Transverse colon (tissue), 4 donors: ENCODE data around the gene DHCR7. TPM values are rescaled to one million over a fixed set of nuclear protein-coding genes. Genes with fewer than 3 reads are reported as not detected.

Experiments
- DNase-seq: peaks from one replicate; pipeline ENCODE4 v3.0.0-alpha.2; 2019
- H3K27ac ChIP-seq, 4 donors: fragments of 200-600 bp; sonication (generic); 2 replicates each; pipeline ENCODE4 v1.5.1; 2016 to 2018; ENCODE audit warnings: inconsistent platforms in 4 of 4
- H3K27me3 ChIP-seq: fragments of 200-600 bp; sonication (generic); 2 replicates; pipeline ENCODE4 v1.5.1; 2017; ENCODE audit warnings: inconsistent platforms
- H3K36me3 ChIP-seq, 4 donors: fragments of 200-600 bp; sonication (generic); 2 replicates each; pipeline ENCODE4 v1.5.1; 2017 to 2019; ENCODE audit warnings: inconsistent platforms in 4 of 4
- H3K4me1 ChIP-seq, 4 donors: fragments of 200-600 bp; sonication (generic); 2 replicates each; pipeline ENCODE4 v1.5.1; 2017 to 2020; ENCODE audit warnings: inconsistent platforms in 4 of 4
- H3K4me3 ChIP-seq, 4 donors: fragments of 200-600 bp; sonication (generic); 1 replicate in 1 of 4; 2 replicates in 3 of 4; pipeline versions ENCODE4 v1.5.1 to v1.6.1; 2017 to 2019; ENCODE audit warnings: inconsistent platforms in 4 of 4
- H3K9me3 ChIP-seq, 2 donors: fragments of 200-600 bp; sonication (generic); 2 replicates each; pipeline ENCODE4 v1.5.1; 2017 to 2019; ENCODE audit warnings: inconsistent platforms in 2 of 2
- CTCF ChIP-seq, 5 experiments: fragments of 200-600 bp in 3 of 5; fragments of 450-650 bp in 2 of 5; sonication (generic) in 3 of 5; IDR thresholded peaks; 1 replicate in 2 of 5; 2 replicates in 3 of 5; pipeline ENCODE4 v1.5.1; 2016 to 2017; ENCODE audit warnings: antibody characterized with exemption in 5 of 5, inconsistent platforms in 3 of 5, mild to moderate bottlenecking in 2 of 5, moderate library complexity in 1 of 5
- EP300 ChIP-seq: sonication (generic); formaldehyde crosslinking; IDR thresholded peaks from one replicate; pipeline ENCODE4 v1.6.1; 2017; ENCODE audit warnings: antibody characterized with exemption, low read depth
- POLR2A ChIP-seq: fragments of 450-650 bp; IDR thresholded peaks from one replicate; pipeline ENCODE4 v1.6.1; 2016; ENCODE audit warnings: antibody characterized with exemption, mild to moderate bottlenecking, moderate library complexity
- POLR2AphosphoS5 ChIP-seq, 3 donors: sonication (generic); formaldehyde crosslinking; IDR thresholded peaks; one replicate each; pipeline ENCODE4 v1.6.1; 2016; ENCODE audit warnings: antibody characterized with exemption in 3 of 3
- WGBS, 2 donors: methylation state at CpG; one replicate each; pipeline ENCODE4 v1.1.5; 2018; ENCODE audit warnings: low coverage in 1 of 2; 5-methylcytosine and 5-hydroxymethylcytosine counted together
- in situ Hi-C, 4 donors: fragments of 200-750 bp; cut with MboI; loops; one replicate each; pipeline versions ENCODE4 v1.15.0 to v1.15.1; 2017; ENCODE audit warnings: low sequenced_read_pairs in 3 of 4, low pct_ligation_motif_present in 1 of 4, low pct_unique_long_range_greater_than_20kb in 1 of 4
- intact Hi-C: fragments of 100-400 bp; cut with DNase I; formaldehyde crosslinking; loops from one replicate; pipeline ENCODE4 v1.15.1; 2023; ENCODE audit warnings: low total_unique reads
- small RNA-seq, 4 donors: library from RNA; depleted of rRNA; stranded (forward); fragments of <200 nt; gene quantifications; one replicate each; pipeline ENCODE3, GENCODE V24; 2016
- total RNA-seq, 4 donors: library from RNA; depleted of rRNA; stranded (reverse); fragments of >200 nt; gene quantifications; one replicate each; pipeline ENCODE4 v1.1.0, GENCODE V29; 2016

Gene DHCR7
- total RNA-seq, 4 donors from 2014 or later: 5.6 to 76.7 (median 31.5) TPM

- H3K4me3 ChIP-seq: no peak overlapping the region
- no peaks in the 10 kb centered on the region for H3K4me1 ChIP-seq
- no peaks in the 10 kb centered on the region for H3K36me3 ChIP-seq
- WGBS, 2 donors: 35 to 46% methylated on average over 3 to 4 of the region's 4 CpGs
- H3K27me3 ChIP-seq: no peaks in the 10 kb centered on the region
- in situ Hi-C loops: no loop called here
- intact Hi-C loops: no loop called here
- no peak overlapping the region for H3K27ac ChIP-seq
- no peak for DNase-seq
- TF ChIP-seq POLR2A (no peak), POLR2AphosphoS5 (IDR thresholded peaks at IDR 0.05) (no peak), CTCF (IDR thresholded peaks at IDR 0.05) (no peak), EP300 (no peak)
- H3K9me3 ChIP-seq: no peaks in the 10 kb centered on the region
Observed at GRCh38 chr11:71386202-71386601, 62.0 kb downstream of the DHCR7 start.

- H3K27ac ChIP-seq: no peak overlapping the region
- TF ChIP-seq POLR2A (no peak), CTCF (IDR thresholded peaks at IDR 0.05) (no peak), POLR2AphosphoS5 (IDR thresholded peaks at IDR 0.05) (no peak), EP300 (no peak)
- in situ Hi-C loops (no loop called here), intact Hi-C loops (no loop called here)
- H3K36me3 ChIP-seq: no peaks in the 10 kb centered on the region
- H3K9me3 ChIP-seq: no peaks in the 10 kb centered on the region
- WGBS, 2 donors: 82 to 100% methylated on average over 1 to 6 of the region's 6 CpGs
- H3K4me1 ChIP-seq: no peaks in the 10 kb centered on the region
- no peaks in the 10 kb centered on the region for H3K27me3 ChIP-seq
- no peak for DNase-seq
- H3K4me3 ChIP-seq: no peak overlapping the region
Observed at GRCh38 chr11:71385091-71385490, 63.1 kb downstream of the DHCR7 start.

- in situ Hi-C loops: no loop called here
- H3K4me1 ChIP-seq: no peaks in the 10 kb centered on the region
- no peaks in the 10 kb centered on the region for H3K27me3 ChIP-seq
- 47 to 54% methylated on average over 3 to 8 of the region's 8 CpGs for WGBS, 2 donors
- DNase-seq: no peak
- intact Hi-C loops: no loop called here
- H3K27ac ChIP-seq: no peak overlapping the region
- no peaks in the 10 kb centered on the region for H3K9me3 ChIP-seq
- TF ChIP-seq EP300 (no peak), POLR2AphosphoS5 (IDR thresholded peaks at IDR 0.05) (no peak), POLR2A (no peak), CTCF (IDR thresholded peaks at IDR 0.05) (no peak)
- H3K36me3 ChIP-seq: no peaks in the 10 kb centered on the region
- H3K4me3 ChIP-seq: no peak overlapping the region
Observed at GRCh38 chr11:71384561-71384960, 63.6 kb downstream of the DHCR7 start.

Small RNA genes lying within 50 kb of the gene (small RNA-seq; reads per million reads assigned to genes)
- gene MIR6754: 0 reads per million in 4 donors

Other genes starting within 250 kb of the DHCR7 start
- gene SHANK2, start 195.8 kb downstream of the DHCR7 start, total RNA-seq: 10 to 100 TPM; 26.2 to 95.5 (median 45.1) TPM
- gene NADSYN1, start 4.8 kb upstream of the DHCR7 start, total RNA-seq: 100 to 1,000 TPM; 144 to 271 (median 195) TPM
- gene KRTAP5-7, start 78.9 kb upstream of the DHCR7 start, total RNA-seq: 1 to 10 TPM in 2 of 4 donors, under 1 TPM in 1, not detected in 1; 0.41 to 4.5 (median 1.3) TPM
- 1 to 10 TPM in 1 of 4 donors, under 1 TPM in 2, not detected in 1; 0.41 to 3.2 (median 0.48) TPM for gene KRTAP5-8, start 89.6 kb upstream of the DHCR7 start, total RNA-seq
- under 1 TPM in 2 of 4 donors, not detected in 2; 0.41 to 0.79 TPM for gene KRTAP5-9, start 100.0 kb upstream of the DHCR7 start, total RNA-seq
- gene KRTAP5-10, start 117.2 kb upstream of the DHCR7 start, total RNA-seq: 1 to 10 TPM in 1 of 4 donors, not detected in 3; 1.8 TPM
- not detected for gene KRTAP5-11, start 134.5 kb upstream of the DHCR7 start, total RNA-seq